ENCODE results near the gene SLC25A27.

Gene SLC25A27

GRCh38 chr6:46689657-46690056, 36.9 kb downstream of the SLC25A27 start:
- Histone ChIP-seq H3K9me3 (ENCODE audit: control insufficient read depth, low read length) (no peaks in the 10 kb centered on the region), H3K9ac (ENCODE audit: low read length) (no peak overlapping the region), H3K27me3 (ENCODE audit: control insufficient read depth, insufficient read depth, low read length) (no peaks in the 10 kb centered on the region), H3K4me3 (ENCODE audit: low read length) (no peak overlapping the region), H3K36me3 (ENCODE audit: control insufficient read depth, insufficient read depth, low read length) (no peaks in the 10 kb centered on the region), H3K4me1 (ENCODE audit: control insufficient read depth, insufficient read depth, low read length) (no peaks in the 10 kb centered on the region)

GRCh38 chr6:46690141-46690755, 37.5 kb downstream of the SLC25A27 start:
- H3K4me1 ChIP-seq (ENCODE audit: control insufficient read depth, insufficient read depth, low read length): no peaks in the 10 kb centered on the region
- H3K4me3 ChIP-seq (ENCODE audit: low read length): no peak overlapping the region
- no peaks in the 10 kb centered on the region for H3K36me3 ChIP-seq (ENCODE audit: control insufficient read depth, insufficient read depth, low read length)
- no peaks in the 10 kb centered on the region for H3K9me3 ChIP-seq (ENCODE audit: control insufficient read depth, low read length)
- no peaks in the 10 kb centered on the region for H3K27me3 ChIP-seq (ENCODE audit: control insufficient read depth, insufficient read depth, low read length)
- no peak overlapping the region for H3K9ac ChIP-seq (ENCODE audit: low read length)

GRCh38 chr6:46690911-46691451, 38.2 kb downstream of the SLC25A27 start:
- Histone ChIP-seq H3K4me1 (ENCODE audit: control insufficient read depth, insufficient read depth, low read length) (no peaks in the 10 kb centered on the region), H3K27me3 (ENCODE audit: control insufficient read depth, insufficient read depth, low read length) (no peaks in the 10 kb centered on the region), H3K4me3 (ENCODE audit: low read length) (no peak overlapping the region), H3K9ac (ENCODE audit: low read length) (no peak overlapping the region), H3K36me3 (ENCODE audit: control insufficient read depth, insufficient read depth, low read length) (no peaks in the 10 kb centered on the region), H3K9me3 (ENCODE audit: control insufficient read depth, low read length) (no peaks in the 10 kb centered on the region)

GRCh38 chr6:46699970-46700369, 47.2 kb downstream of the SLC25A27 start:
- Histone ChIP-seq H3K36me3 (ENCODE audit: control insufficient read depth, insufficient read depth, low read length) (no peaks in the 10 kb centered on the region), H3K9ac (ENCODE audit: low read length) (no peak overlapping the region), H3K9me3 (ENCODE audit: control insufficient read depth, low read length) (no peaks in the 10 kb centered on the region), H3K4me3 (ENCODE audit: low read length) (no peak overlapping the region), H3K4me1 (ENCODE audit: control insufficient read depth, insufficient read depth, low read length) (no peaks in the 10 kb centered on the region), H3K27me3 (ENCODE audit: control insufficient read depth, insufficient read depth, low read length) (no peaks in the 10 kb centered on the region)

- H3K4me3 ChIP-seq (ENCODE audit: low read length): no peak overlapping the region
- H3K9ac ChIP-seq (ENCODE audit: low read length): no peak overlapping the region
- no peaks in the 10 kb centered on the region for H3K36me3 ChIP-seq (ENCODE audit: control insufficient read depth, insufficient read depth, low read length)
- H3K27me3 ChIP-seq (ENCODE audit: control insufficient read depth, insufficient read depth, low read length): no peaks in the 10 kb centered on the region
- H3K4me1 ChIP-seq (ENCODE audit: control insufficient read depth, insufficient read depth, low read length): no peaks in the 10 kb centered on the region
- no peaks in the 10 kb centered on the region for H3K9me3 ChIP-seq (ENCODE audit: control insufficient read depth, low read length)
These were observed 51.8 kb downstream of the SLC25A27 start for GRCh38 chr6:46704562-46704961.

- H3K36me3 ChIP-seq (ENCODE audit: control insufficient read depth, insufficient read depth, low read length): no peaks in the 10 kb centered on the region
- no peak overlapping the region for H3K4me3 ChIP-seq (ENCODE audit: low read length)
- H3K27me3 ChIP-seq (ENCODE audit: control insufficient read depth, insufficient read depth, low read length): no peaks in the 10 kb centered on the region
- H3K4me1 ChIP-seq (ENCODE audit: control insufficient read depth, insufficient read depth, low read length): no peaks in the 10 kb centered on the region
- H3K9me3 ChIP-seq (ENCODE audit: control insufficient read depth, low read length): no peaks in the 10 kb centered on the region
- H3K9ac ChIP-seq (ENCODE audit: low read length): no peak overlapping the region
These were observed 53.7 kb downstream of the SLC25A27 start for GRCh38 chr6:46706464-46706863.

- H3K27me3 ChIP-seq (ENCODE audit: control insufficient read depth, insufficient read depth, low read length): no peaks in the 10 kb centered on the region
- no peak overlapping the region for H3K9ac ChIP-seq (ENCODE audit: low read length)
- no peaks in the 10 kb centered on the region for H3K9me3 ChIP-seq (ENCODE audit: control insufficient read depth, low read length)
- no peaks in the 10 kb centered on the region for H3K36me3 ChIP-seq (ENCODE audit: control insufficient read depth, insufficient read depth, low read length)
- no peak overlapping the region for H3K4me3 ChIP-seq (ENCODE audit: low read length)
- no peaks in the 10 kb centered on the region for H3K4me1 ChIP-seq (ENCODE audit: control insufficient read depth, insufficient read depth, low read length)
These were observed 58.7 kb downstream of the SLC25A27 start for GRCh38 chr6:46711491-46711890.

- Histone ChIP-seq H3K4me1 (ENCODE audit: control insufficient read depth, insufficient read depth, low read length) (no peaks in the 10 kb centered on the region), H3K36me3 (ENCODE audit: control insufficient read depth, insufficient read depth, low read length) (no peaks in the 10 kb centered on the region), H3K4me3 (ENCODE audit: low read length) (no peak overlapping the region), H3K9ac (ENCODE audit: low read length) (no peak overlapping the region), H3K9me3 (ENCODE audit: control insufficient read depth, low read length) (no peaks in the 10 kb centered on the region), H3K27me3 (ENCODE audit: control insufficient read depth, insufficient read depth, low read length) (no peaks in the 10 kb centered on the region)
These were observed 62.4 kb downstream of the SLC25A27 start for GRCh38 chr6:46715141-46715540.

GRCh38 chr6:46719099-46719498, 66.3 kb downstream of the SLC25A27 start:
- Histone ChIP-seq H3K9ac (ENCODE audit: low read length) (no peak overlapping the region), H3K27me3 (ENCODE audit: control insufficient read depth, insufficient read depth, low read length) (no peaks in the 10 kb centered on the region), H3K4me3 (ENCODE audit: low read length) (no peak overlapping the region), H3K9me3 (ENCODE audit: control insufficient read depth, low read length) (no peaks in the 10 kb centered on the region), H3K36me3 (ENCODE audit: control insufficient read depth, insufficient read depth, low read length) (no peaks in the 10 kb centered on the region), H3K4me1 (ENCODE audit: control insufficient read depth, insufficient read depth, low read length) (no peaks in the 10 kb centered on the region)

- Histone ChIP-seq H3K4me1 (ENCODE audit: control insufficient read depth, insufficient read depth, low read length) (no peaks in the 10 kb centered on the region), H3K36me3 (ENCODE audit: control insufficient read depth, insufficient read depth, low read length) (no peaks in the 10 kb centered on the region), H3K9me3 (ENCODE audit: control insufficient read depth, low read length) (no peaks in the 10 kb centered on the region), H3K27me3 (ENCODE audit: control insufficient read depth, insufficient read depth, low read length) (no peaks in the 10 kb centered on the region), H3K9ac (ENCODE audit: low read length) (no peak overlapping the region), H3K4me3 (ENCODE audit: low read length) (no peak overlapping the region)
These were observed 67.6 kb downstream of the SLC25A27 start for GRCh38 chr6:46720401-46720800.
